ENCODE measurements around the gene LDLRAD4. TPM values are rescaled to one million over a fixed set of nuclear protein-coding genes. Genes with fewer than 3 reads are reported as not detected.

LDLRAD4 gene
- total RNA-seq, 1 experiment from 2014 or later: 204 TPM

DNA sequence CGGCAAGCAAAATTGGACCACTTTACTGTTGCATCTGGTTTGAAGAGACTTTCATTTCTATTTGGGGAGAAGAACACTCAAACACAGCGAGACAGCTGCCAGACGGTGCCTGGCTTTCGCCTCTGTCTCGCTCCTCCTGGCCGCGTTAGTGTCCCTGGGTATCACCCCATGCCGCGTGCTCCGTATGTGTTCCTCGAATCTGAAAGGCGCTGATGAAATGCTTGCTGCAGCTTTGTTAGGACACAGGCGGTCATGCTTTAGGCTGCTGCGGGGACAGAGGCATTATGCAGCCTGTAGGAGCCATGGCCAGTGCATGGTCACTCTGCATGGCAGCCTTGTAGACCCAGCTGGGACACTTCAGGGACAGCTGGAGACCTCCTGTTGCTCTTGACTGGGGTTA lies 53.9 kb downstream of the LDLRAD4 start:
- Histone ChIP-seq H3K4me1 (ENCODE audit: low read length) (no peaks in the 10 kb centered on the region), H3K79me2 (ENCODE audit: low read length) (no peaks in the 10 kb centered on the region), H3K36me3 (ENCODE audit: insufficient read depth, low read length) (no peaks in the 10 kb centered on the region), H3K27me3 (ENCODE audit: low read length) (no peaks in the 10 kb centered on the region), H3K9me2 (replicated peaks; ENCODE audit: insufficient read depth, low read length) (no peaks in the 10 kb centered on the region), H3K27ac (ENCODE audit: low read length) (no peak overlapping the region), H3K4me2 (ENCODE audit: low read depth, low read length, poor library complexity, severe bottlenecking) (no peak overlapping the region), H3K9ac (ENCODE audit: low read length) (no peak overlapping the region), H3K9me3 (ENCODE audit: low read length) (no peaks in the 10 kb centered on the region), H4K20me1 (ENCODE audit: insufficient read depth, low read depth, low read length) (no peaks in the 10 kb centered on the region), H2AFZ (ENCODE audit: low read length) (no peak overlapping the region), H3K4me3 (ENCODE audit: low read length) (no peak overlapping the region)
- no peak for DNase-seq

GRCh38 chr18:13273800-13274199 lies 55.2 kb downstream of the LDLRAD4 start:
- Histone ChIP-seq H3K27me3 (ENCODE audit: low read length) (no peaks in the 10 kb centered on the region), H3K4me3 (ENCODE audit: low read length) (no peak overlapping the region), H3K9ac (ENCODE audit: low read length) (no peak overlapping the region), H3K27ac (ENCODE audit: low read length) (no peak overlapping the region), H4K20me1 (ENCODE audit: insufficient read depth, low read depth, low read length) (no peaks in the 10 kb centered on the region), H3K9me3 (ENCODE audit: low read length) (no peaks in the 10 kb centered on the region), H3K4me1 (ENCODE audit: low read length) (no peaks in the 10 kb centered on the region), H3K79me2 (ENCODE audit: low read length) (no peaks in the 10 kb centered on the region), H2AFZ (ENCODE audit: low read length) (no peak overlapping the region), H3K4me2 (ENCODE audit: low read depth, low read length, poor library complexity, severe bottlenecking) (no peak overlapping the region), H3K36me3 (ENCODE audit: insufficient read depth, low read length) (no peaks in the 10 kb centered on the region), H3K9me2 (replicated peaks; ENCODE audit: insufficient read depth, low read length) (no peaks in the 10 kb centered on the region)
- no peak for DNase-seq

- H3K27ac ChIP-seq (ENCODE audit: low read length): no peak overlapping the region
- no peaks in the 10 kb centered on the region for H3K9me2 ChIP-seq (replicated peaks; ENCODE audit: insufficient read depth, low read length)
- no peak overlapping the region for H2AFZ ChIP-seq (ENCODE audit: low read length)
- no peaks in the 10 kb centered on the region for H3K36me3 ChIP-seq (ENCODE audit: insufficient read depth, low read length)
- no peaks in the 10 kb centered on the region for H3K4me1 ChIP-seq (ENCODE audit: low read length)
- no peaks in the 10 kb centered on the region for H3K27me3 ChIP-seq (ENCODE audit: low read length)
- no peak overlapping the region for H3K9ac ChIP-seq (ENCODE audit: low read length)
- H3K9me3 ChIP-seq (ENCODE audit: low read length): no peaks in the 10 kb centered on the region
- H3K4me2 ChIP-seq (ENCODE audit: low read depth, low read length, poor library complexity, severe bottlenecking): no peak overlapping the region
- no peaks in the 10 kb centered on the region for H4K20me1 ChIP-seq (ENCODE audit: insufficient read depth, low read depth, low read length)
- no peak overlapping the region for H3K4me3 ChIP-seq (ENCODE audit: low read length)
- no peak for DNase-seq
- H3K79me2 ChIP-seq (ENCODE audit: low read length): no peaks in the 10 kb centered on the region
Observed at GRCh38 chr18:13275075-13275474, 56.5 kb downstream of the LDLRAD4 start.

DNA sequence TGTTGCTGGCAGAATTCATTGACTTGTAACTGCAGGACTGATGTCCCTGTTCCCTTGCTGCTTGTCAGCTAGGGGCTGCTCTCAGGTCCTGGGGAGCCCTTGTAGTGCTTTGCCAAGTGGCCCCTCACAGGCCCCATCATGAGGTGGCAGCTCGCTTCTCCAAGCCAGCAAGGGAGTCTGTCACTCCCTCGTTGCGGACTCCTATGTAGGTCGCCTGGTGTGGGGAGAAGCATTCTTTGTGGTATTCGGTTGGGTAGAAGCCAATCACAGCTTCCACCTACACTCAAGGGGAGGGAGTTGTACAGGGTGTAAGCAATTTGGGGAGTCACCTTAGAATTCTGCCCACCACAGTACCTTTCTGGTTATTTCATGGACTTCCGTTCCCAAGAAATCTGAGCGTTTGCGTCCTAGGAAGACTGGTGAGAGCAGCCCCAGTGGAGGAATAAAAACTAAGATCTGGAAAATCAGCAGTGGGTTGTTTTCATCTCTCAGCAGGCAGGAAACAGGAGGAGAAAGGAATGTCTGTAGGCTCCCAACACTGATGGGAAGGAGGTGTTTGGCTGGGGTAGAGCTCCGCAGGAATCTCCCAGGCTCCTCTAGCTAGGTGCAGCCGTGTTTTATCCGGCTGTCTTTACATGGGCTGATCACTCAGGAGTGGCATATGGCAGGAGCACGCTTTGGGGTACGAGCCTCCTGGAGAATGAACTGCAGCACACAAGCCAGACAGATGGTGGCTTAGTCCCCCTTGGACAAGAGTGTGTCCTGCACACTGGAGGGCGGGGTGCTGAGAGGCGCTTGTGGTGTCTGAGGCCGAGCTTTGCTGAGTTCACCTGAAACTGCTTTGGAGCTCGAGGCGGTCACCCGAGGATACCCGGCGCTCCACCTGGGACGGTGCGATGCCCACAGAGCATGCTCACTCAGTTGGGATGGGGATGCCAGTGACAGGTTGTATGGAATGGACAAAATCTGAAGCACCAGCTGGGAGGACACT lies 58.3 kb downstream of the LDLRAD4 start:
- Histone ChIP-seq H3K9ac (ENCODE audit: low read length) (no peak overlapping the region), H2AFZ (ENCODE audit: low read length) (no peak overlapping the region), H3K27ac (ENCODE audit: low read length) (no peak overlapping the region), H3K27me3 (ENCODE audit: low read length) (no peaks in the 10 kb centered on the region), H3K4me1 (ENCODE audit: low read length) (no peaks in the 10 kb centered on the region), H4K20me1 (ENCODE audit: insufficient read depth, low read depth, low read length) (no peaks in the 10 kb centered on the region), H3K36me3 (ENCODE audit: insufficient read depth, low read length) (no peaks in the 10 kb centered on the region; the same call in 1 of the 2 replicates), H3K4me3 (ENCODE audit: low read length) (no peak overlapping the region), H3K9me3 (ENCODE audit: low read length) (no peaks in the 10 kb centered on the region), H3K79me2 (ENCODE audit: low read length) (no peaks in the 10 kb centered on the region), H3K9me2 (replicated peaks; ENCODE audit: insufficient read depth, low read length) (no peaks in the 10 kb centered on the region), H3K4me2 (ENCODE audit: low read depth, low read length, poor library complexity, severe bottlenecking) (no peak overlapping the region)
- DNase-seq: no peak

DNA sequence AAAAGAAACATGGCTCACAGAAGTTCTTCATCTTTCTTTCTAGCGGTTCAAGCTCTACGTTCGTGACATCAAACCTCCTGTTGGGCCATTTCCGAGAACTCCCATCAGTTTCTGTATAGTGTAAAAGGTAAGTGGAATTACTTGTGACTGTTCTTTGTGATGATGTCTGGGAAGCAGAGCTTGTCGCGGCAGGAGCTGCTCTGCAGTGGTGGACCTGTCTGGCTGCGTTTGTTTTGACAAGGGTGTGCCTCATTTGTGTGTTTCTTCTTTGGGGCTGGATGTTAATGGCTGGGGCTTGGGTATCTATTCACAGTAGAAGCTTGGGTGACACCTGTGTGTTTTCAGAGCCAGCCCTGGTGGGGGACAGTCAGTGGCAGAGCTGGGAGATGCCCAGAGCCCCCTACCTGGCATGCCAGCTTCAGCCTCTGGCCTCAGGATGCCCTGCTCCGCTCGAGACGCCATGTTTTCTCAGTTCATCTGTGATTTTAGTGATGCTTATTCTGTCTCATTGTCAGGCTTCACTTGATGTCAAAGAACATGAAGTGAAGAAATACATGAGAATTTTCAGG lies 59.6 kb downstream of the LDLRAD4 start:
- Histone ChIP-seq H3K9ac (ENCODE audit: low read length) (no peak overlapping the region), H3K9me3 (ENCODE audit: low read length) (no peaks in the 10 kb centered on the region), H3K27me3 (ENCODE audit: low read length) (no peaks in the 10 kb centered on the region), H4K20me1 (ENCODE audit: insufficient read depth, low read depth, low read length) (no peaks in the 10 kb centered on the region), H3K4me3 (ENCODE audit: low read length) (no peak overlapping the region), H2AFZ (ENCODE audit: low read length) (no peak overlapping the region), H3K9me2 (replicated peaks; ENCODE audit: insufficient read depth, low read length) (no peaks in the 10 kb centered on the region), H3K27ac (ENCODE audit: low read length) (no peak overlapping the region), H3K79me2 (ENCODE audit: low read length) (no peaks in the 10 kb centered on the region), H3K4me1 (ENCODE audit: low read length) (no peaks in the 10 kb centered on the region), H3K4me2 (ENCODE audit: low read depth, low read length, poor library complexity, severe bottlenecking) (no peak overlapping the region), H3K36me3 (ENCODE audit: insufficient read depth, low read length) (no peaks in the 10 kb centered on the region; the same call in 1 of the 2 replicates)
- DNase-seq: no peak

DNA sequence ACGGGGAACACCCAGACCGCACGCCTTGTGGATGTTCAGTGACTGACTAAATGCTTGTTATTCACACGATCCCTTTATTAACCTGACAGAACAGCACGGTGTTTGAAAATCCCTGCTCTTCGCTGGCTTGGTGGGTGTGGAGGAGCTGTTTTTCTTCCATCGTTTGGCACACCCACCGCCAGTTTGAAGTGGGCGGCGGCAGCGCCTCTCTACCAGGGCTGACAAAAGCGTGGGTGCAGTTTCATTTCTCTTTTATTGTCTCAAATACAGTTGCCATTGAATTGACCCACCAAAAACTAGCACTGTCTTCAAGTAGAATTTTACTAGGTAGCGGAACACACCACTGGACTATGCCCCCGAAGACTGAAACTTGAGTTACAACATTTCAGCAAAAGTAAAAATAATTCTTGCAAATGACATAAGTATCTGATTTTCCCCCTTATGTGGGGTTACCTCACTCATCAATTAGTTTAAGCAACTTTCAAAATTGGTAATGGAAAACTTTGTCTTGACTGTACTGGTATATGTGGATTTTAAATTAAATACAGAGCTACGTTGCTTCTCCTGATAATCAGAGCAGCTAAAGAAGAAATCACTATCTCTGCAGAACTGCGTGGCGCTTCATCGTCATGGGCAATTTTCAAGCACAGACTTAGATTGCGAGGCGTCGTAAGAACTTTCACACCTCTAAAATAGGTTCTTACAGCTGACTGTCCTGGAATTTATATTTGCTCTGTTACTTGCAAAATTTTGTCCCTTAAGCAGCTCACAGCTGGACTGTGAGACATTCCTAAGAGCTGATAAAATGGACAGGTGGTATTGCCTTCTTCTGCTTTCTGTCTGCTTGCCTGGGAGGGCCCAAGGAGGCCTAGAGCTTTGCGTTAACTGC lies 60.9 kb downstream of the LDLRAD4 start:
- Histone ChIP-seq H3K9me3 (ENCODE audit: low read length) (no peaks in the 10 kb centered on the region), H3K9ac (ENCODE audit: low read length) (no peak overlapping the region), H3K27me3 (ENCODE audit: low read length) (no peaks in the 10 kb centered on the region), H3K4me3 (ENCODE audit: low read length) (no peak overlapping the region), H2AFZ (ENCODE audit: low read length) (no peak overlapping the region), H3K79me2 (ENCODE audit: low read length) (no peaks in the 10 kb centered on the region), H3K4me2 (ENCODE audit: low read depth, low read length, poor library complexity, severe bottlenecking) (no peak overlapping the region), H3K36me3 (ENCODE audit: insufficient read depth, low read length) (no peaks in the 10 kb centered on the region; the same call in 1 of the 2 replicates), H3K27ac (ENCODE audit: low read length) (no peak overlapping the region), H4K20me1 (ENCODE audit: insufficient read depth, low read depth, low read length) (no peaks in the 10 kb centered on the region), H3K9me2 (replicated peaks; ENCODE audit: insufficient read depth, low read length) (no peaks in the 10 kb centered on the region), H3K4me1 (ENCODE audit: low read length) (no peaks in the 10 kb centered on the region)
- no peak for DNase-seq

- Histone ChIP-seq H3K36me3 (ENCODE audit: insufficient read depth, low read length) (no peaks in the 10 kb centered on the region; the same call in 1 of the 2 replicates), H3K4me1 (ENCODE audit: low read length) (no peaks in the 10 kb centered on the region), H3K27ac (ENCODE audit: low read length) (no peak overlapping the region), H4K20me1 (ENCODE audit: insufficient read depth, low read depth, low read length) (no peaks in the 10 kb centered on the region), H3K27me3 (ENCODE audit: low read length) (no peaks in the 10 kb centered on the region), H2AFZ (ENCODE audit: low read length) (no peak overlapping the region), H3K9me2 (replicated peaks; ENCODE audit: insufficient read depth, low read length) (no peaks in the 10 kb centered on the region), H3K79me2 (ENCODE audit: low read length) (no peaks in the 10 kb centered on the region), H3K9ac (ENCODE audit: low read length) (no peak overlapping the region), H3K9me3 (ENCODE audit: low read length) (no peaks in the 10 kb centered on the region), H3K4me3 (ENCODE audit: low read length) (no peak overlapping the region), H3K4me2 (ENCODE audit: low read depth, low read length, poor library complexity, severe bottlenecking) (no peak overlapping the region)
- DNase-seq: no peak
Observed at GRCh38 chr18:13280070-13280795, 61.7 kb downstream of the LDLRAD4 start.

Measured in Karpas-422 (cell line).